GM12878 (cell line): ENCODE data around the gene RAB11A. TPM values are rescaled to one million over a fixed set of nuclear protein-coding genes. Genes with fewer than 3 reads are reported as not detected.

Source experiments
- BCLAF1 ChIP-seq: fragments of 450-650 bp; IDR thresholded peaks from 2 replicates; pipeline ENCODE4 v1.6.1; 2017; ENCODE audit warnings: antibody characterized with exemption, mild to moderate bottlenecking, moderate library complexity
- CBX3 ChIP-seq: fragments of 200-600 bp; sonication (generic); IDR thresholded peaks from 2 replicates; pipeline ENCODE4 v1.6.1; 2016; ENCODE audit warnings: low read depth, borderline replicate concordance
- E2F4 ChIP-seq: IDR thresholded peaks from 2 replicates; pipeline ENCODE4 v1.6.1; 2012; ENCODE audit warnings: low read depth, low read length, improper control_type of control experiment
- GATAD2B ChIP-seq: fragments of 450-650 bp; conservative IDR thresholded peaks from 2 replicates; pipeline ENCODE4 v1.6.1; 2017; ENCODE audit warnings: low read depth, mild to moderate bottlenecking, moderate library complexity
- NBN ChIP-seq: fragments of 450-650 bp; IDR thresholded peaks from 2 replicates; pipeline ENCODE4 v1.6.1; 2016
- NR2C1 ChIP-seq: fragments of 450-650 bp; IDR thresholded peaks from 2 replicates; pipeline ENCODE4 v1.6.1; 2017; ENCODE audit warnings: antibody characterized with exemption, mild to moderate bottlenecking, moderate library complexity
- POLR2AphosphoS2 ChIP-seq: IDR thresholded peaks from 2 replicates; pipeline ENCODE4 v1.6.1; 2011; ENCODE audit warnings: low read depth, mild to moderate bottlenecking, low read length, improper control_type of control experiment, moderate library complexity
- POLR2AphosphoS5 ChIP-seq: IDR thresholded peaks from 2 replicates; pipeline ENCODE4 v1.6.1; 2011; ENCODE audit warnings: mild to moderate bottlenecking, low read length, inconsistent platforms
- PRDM15 ChIP-seq: fragments of 450-650 bp; formaldehyde crosslinking; IDR thresholded peaks from 2 replicates; pipeline ENCODE4 v1.4.0; 2020; ENCODE audit warnings: mild to moderate bottlenecking, moderate library complexity
- RAD21 ChIP-seq: IDR thresholded peaks from 2 replicates; pipeline ENCODE4 v1.6.1; 2011; ENCODE audit warnings: mild to moderate bottlenecking, low read depth, low read length, moderate library complexity; ENCODE audit not compliant: insufficient read depth
- SIN3A ChIP-seq: IDR thresholded peaks from 2 replicates; pipeline ENCODE4 v1.6.1; 2012; ENCODE audit warnings: low read depth, low read length, improper control_type of control experiment
- SMARCA5 ChIP-seq: fragments of 450-650 bp; IDR thresholded peaks from 2 replicates; pipeline ENCODE4 v1.6.1; 2017; ENCODE audit warnings: mild to moderate bottlenecking
- STAT3 ChIP-seq: IDR thresholded peaks from 2 replicates; pipeline ENCODE4 v1.6.1; 2011; ENCODE audit warnings: low read depth, low read length, improper control_type of control experiment
- SUPT20H ChIP-seq: IDR thresholded peaks from 2 replicates; pipeline ENCODE4 v1.6.1; 2011; ENCODE audit warnings: low read depth, mild to moderate bottlenecking, low read length, moderate library complexity, borderline replicate concordance; ENCODE audit not compliant: control insufficient read depth
- WRNIP1 ChIP-seq: IDR thresholded peaks from 2 replicates; pipeline ENCODE4 v1.6.1; 2011; ENCODE audit warnings: low read depth, low read length, improper control_type of control experiment, borderline replicate concordance
- ZNF274 ChIP-seq: IDR thresholded peaks from one replicate; pipeline ENCODE4 v1.8.0; 2011; ENCODE audit not compliant: insufficient read length, insufficient read depth
- polyA plus RNA-seq, 11 experiments: library from polyadenylated mRNA; depleted of rRNA in 4 of 11; unstranded in 6 of 11; stranded (reverse) in 5 of 11; fragments of >200 nt; fragmentation: Nextera tagmentation in 4 of 11; fragmentation: Illumina TruSeq in 1 of 11; extraction: Ambion mirVana in 4 of 11; extraction: Trizol in 1 of 11; gene quantifications; 1 replicate in 1 of 11; 2 replicates in 10 of 11; pipeline versions ENCODE4 v1.2.1 to v1.2.3, GENCODE V29; 2011 to 2016; ENCODE audit warnings: inconsistent platforms in 2 of 11, missing spikeins in 2 of 11, low read depth in 1 of 11
- total RNA-seq, 4 experiments: library from RNA; depleted of rRNA in 3 of 4; stranded (reverse); fragments of >200 nt in 3 of 4; fragmentation: Illumina TruSeq in 1 of 4; extraction: Trizol in 1 of 4; gene quantifications; 2 replicates each; pipeline versions ENCODE4 v1.2.1 to v1.2.3, GENCODE V29; 2013 to 2021
- TF ChIP-seq, protein P1 (sequence below): fragments of 450-650 bp; IDR thresholded peaks from 2 replicates; pipeline ENCODE4 v1.6.1; 2018; ENCODE audit warnings: mild to moderate bottlenecking, low read depth, moderate library complexity; ENCODE audit not compliant: partially characterized antibody

The RAB11A gene
- total and polyA plus RNA-seq, 10 of the 15 experiments (the other 5 are each of a cell fraction or from before 2014, with no cell fraction given) = 128 to 387 (median 224) TPM

DNA sequence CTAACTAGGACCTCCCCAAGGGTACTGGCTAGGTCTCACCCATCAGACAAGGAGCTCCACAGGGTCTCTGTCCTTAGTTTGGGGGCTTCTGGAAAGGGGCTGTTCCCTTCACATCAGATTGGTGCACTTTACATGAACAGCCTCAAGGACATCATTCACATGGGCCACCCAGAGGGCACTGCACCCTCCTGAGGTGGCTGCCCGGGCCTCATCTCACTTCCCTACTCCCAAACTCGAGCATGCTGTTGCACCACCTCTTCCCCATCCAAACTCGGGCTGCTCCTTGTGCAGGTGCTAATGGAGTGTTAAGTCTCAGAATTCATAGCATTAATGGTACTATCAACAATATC is 48.1 kb downstream of the RAB11A start (continued):
- TF ChIP-seq WRNIP1 (no peak), PRDM15 (CRISPR knock-in tag) (peak; percentile 56; the same call in 1 of the 2 replicates), BCLAF1 (no peak), E2F4 (no peak), NBN (0 out of 2 replicates have a peak, but pooled peaks have one; percentile 2), RAD21 (no peak), SMARCA5 (no peak), SIN3A (no peak), NR2C1 (no peak), ZNF274 (no peak), SUPT20H (no peak), STAT3 (no peak), CBX3 (no peak), POLR2AphosphoS2 (no peak), POLR2AphosphoS5 (peak; percentile 55; the same call in 1 of the 2 replicates), GATAD2B (peak; percentile 5; the same call in 1 of the 2 replicates)
- TF ChIP-seq, protein P1, sequence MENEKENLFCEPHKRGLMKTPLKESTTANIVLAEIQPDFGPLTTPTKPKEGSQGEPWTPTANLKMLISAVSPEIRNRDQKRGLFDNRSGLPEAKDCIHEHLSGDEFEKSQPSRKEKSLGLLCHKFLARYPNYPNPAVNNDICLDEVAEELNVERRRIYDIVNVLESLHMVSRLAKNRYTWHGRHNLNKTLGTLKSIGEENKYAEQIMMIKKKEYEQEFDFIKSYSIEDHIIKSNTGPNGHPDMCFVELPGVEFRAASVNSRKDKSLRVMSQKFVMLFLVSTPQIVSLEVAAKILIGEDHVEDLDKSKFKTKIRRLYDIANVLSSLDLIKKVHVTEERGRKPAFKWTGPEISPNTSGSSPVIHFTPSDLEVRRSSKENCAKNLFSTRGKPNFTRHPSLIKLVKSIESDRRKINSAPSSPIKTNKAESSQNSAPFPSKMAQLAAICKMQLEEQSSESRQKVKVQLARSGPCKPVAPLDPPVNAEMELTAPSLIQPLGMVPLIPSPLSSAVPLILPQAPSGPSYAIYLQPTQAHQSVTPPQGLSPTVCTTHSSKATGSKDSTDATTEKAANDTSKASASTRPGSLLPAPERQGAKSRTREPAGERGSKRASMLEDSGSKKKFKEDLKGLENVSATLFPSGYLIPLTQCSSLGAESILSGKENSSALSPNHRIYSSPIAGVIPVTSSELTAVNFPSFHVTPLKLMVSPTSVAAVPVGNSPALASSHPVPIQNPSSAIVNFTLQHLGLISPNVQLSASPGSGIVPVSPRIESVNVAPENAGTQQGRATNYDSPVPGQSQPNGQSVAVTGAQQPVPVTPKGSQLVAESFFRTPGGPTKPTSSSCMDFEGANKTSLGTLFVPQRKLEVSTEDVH = no peak
